HepG2 (cell line): ENCODE data around the gene EPS8L3. TPM values are rescaled to one million over a fixed set of nuclear protein-coding genes. Genes with fewer than 3 reads are reported as not detected.

Source experiments
- BCL6 ChIP-seq: IDR thresholded peaks from 2 replicates; pipeline ENCODE4 v1.6.1; 2016; ENCODE audit warnings: missing genetic modification reagents, missing compliant biosample characterization
- CC2D1A ChIP-seq: sonication (generic); formaldehyde crosslinking; IDR thresholded peaks from 2 replicates; pipeline ENCODE4 v1.8.1; 2023; ENCODE audit warnings: mild to moderate bottlenecking, missing genetic modification reagents
- FOXC1 ChIP-seq: sonication (generic); formaldehyde crosslinking; IDR thresholded peaks from 2 replicates; pipeline ENCODE4 v1.8.0; 2022; ENCODE audit warnings: mild to moderate bottlenecking, missing genetic modification reagents, borderline replicate concordance
- HMGA1 ChIP-seq: sonication (generic); formaldehyde crosslinking; conservative IDR thresholded peaks from 2 replicates; pipeline ENCODE4 v1.4.0; 2020; ENCODE audit warnings: missing genetic modification reagents
- RFX5 ChIP-seq: IDR thresholded peaks from 2 replicates; pipeline ENCODE4 v1.6.1; 2011; ENCODE audit warnings: low read depth, low read length, improper control_type of control experiment
- RFXANK ChIP-seq: IDR thresholded peaks from 2 replicates; pipeline ENCODE4 v1.6.1; 2016
- SP5 ChIP-seq: IDR thresholded peaks from 2 replicates; pipeline ENCODE4 v1.6.1; 2016; ENCODE audit warnings: low read depth, borderline replicate concordance
- STAG1 ChIP-seq: sonication (generic); formaldehyde crosslinking; IDR thresholded peaks from 2 replicates; pipeline ENCODE4 v1.4.0; 2020; ENCODE audit warnings: missing genetic modification reagents
- ZBTB20 ChIP-seq: sonication (generic); formaldehyde crosslinking; IDR thresholded peaks from 2 replicates; pipeline ENCODE4 v1.8.1; 2023; ENCODE audit warnings: missing genetic modification reagents, low read depth, mild to moderate bottlenecking, borderline replicate concordance
- ZEB1 ChIP-seq: IDR thresholded peaks from 2 replicates; pipeline ENCODE4 v1.6.1; 2012; ENCODE audit warnings: mild to moderate bottlenecking, low read depth, inconsistent platforms; ENCODE audit not compliant: insufficient replicate concordance
- ZFP36L1 ChIP-seq: sonication (generic); formaldehyde crosslinking; IDR thresholded peaks from 2 replicates; pipeline ENCODE4 v1.8.0; 2022; ENCODE audit warnings: mild to moderate bottlenecking, missing genetic modification reagents, moderate library complexity
- ZNF10 ChIP-seq: sonication (generic); formaldehyde crosslinking; IDR thresholded peaks from 2 replicates; pipeline ENCODE4 v1.4.0; 2020; ENCODE audit warnings: mild to moderate bottlenecking, low read depth, missing genetic modification reagents, borderline replicate concordance
- ZNF253 ChIP-seq: sonication (generic); formaldehyde crosslinking; IDR thresholded peaks from 2 replicates; pipeline ENCODE4 v1.8.0; 2022; ENCODE audit warnings: mild to moderate bottlenecking, missing genetic modification reagents, borderline replicate concordance
- ZNF264 ChIP-seq: sonication (generic); formaldehyde crosslinking; IDR thresholded peaks from 2 replicates; pipeline ENCODE4 v1.4.0; 2020; ENCODE audit warnings: missing genetic modification reagents
- ZNF282 ChIP-seq: fragments of 450-650 bp; IDR thresholded peaks from 2 replicates; pipeline ENCODE4 v1.6.1; 2018; ENCODE audit not compliant: partially characterized antibody
- ZNF558 ChIP-seq: sonication (generic); formaldehyde crosslinking; IDR thresholded peaks from 2 replicates; pipeline ENCODE4 v1.9.0; 2022; ENCODE audit warnings: mild to moderate bottlenecking, missing genetic modification reagents, borderline replicate concordance
- ZNF629 ChIP-seq: sonication (generic); formaldehyde crosslinking; conservative IDR thresholded peaks from 2 replicates; pipeline ENCODE4 v1.5.0; 2020; ENCODE audit warnings: missing genetic modification reagents
- ZNF724P ChIP-seq: sonication (generic); formaldehyde crosslinking; IDR thresholded peaks from 2 replicates; pipeline ENCODE4 v1.8.0; 2022; ENCODE audit warnings: missing genetic modification reagents, borderline replicate concordance
- ZNF773 ChIP-seq: sonication (generic); formaldehyde crosslinking; IDR thresholded peaks from 2 replicates; pipeline ENCODE4 v1.4.0; 2020; ENCODE audit warnings: missing genetic modification reagents, borderline replicate concordance
- polyA plus RNA-seq, 8 experiments: library from polyadenylated mRNA; depleted of rRNA in 3 of 8; stranded (reverse) in 7 of 8; unstranded in 1 of 8; fragments of >200 nt; fragmentation: Illumina TruSeq in 4 of 8; extraction: Trizol in 4 of 8; gene quantifications; 2 replicates each; pipeline versions ENCODE4 v1.2.1 to v1.2.3, GENCODE V29; 2011 to 2016; ENCODE audit warnings: low read depth in 4 of 8, missing spikeins in 1 of 8, mixed read lengths in 1 of 8; ENCODE audit not compliant: insufficient read depth in 1 of 8
- total RNA-seq, 5 experiments: library from RNA; depleted of rRNA; stranded (reverse); fragments of >200 nt; fragmentation: Illumina TruSeq; extraction: Trizol; gene quantifications; 2 replicates each; pipeline ENCODE4 v1.2.3, GENCODE V29; 2016; ENCODE audit warnings: low read depth in 1 of 5
- TF ChIP-seq, protein P1 (sequence below): sonication (generic); formaldehyde crosslinking; IDR thresholded peaks from 2 replicates; pipeline ENCODE4 v1.8.1; 2022; ENCODE audit warnings: low read depth, mild to moderate bottlenecking, missing genetic modification reagents
- TF ChIP-seq, protein P2 (sequence below): IDR thresholded peaks from 2 replicates; pipeline ENCODE4 v1.6.1; 2016; ENCODE audit warnings: low read depth, missing genetic modification reagents, missing compliant biosample characterization
- TF ChIP-seq, protein P3 (sequence below): sonication (generic); formaldehyde crosslinking; IDR thresholded peaks from 2 replicates; pipeline ENCODE4 v1.4.0; 2020; ENCODE audit warnings: low read depth, mild to moderate bottlenecking, missing genetic modification reagents

EPS8L3 gene
- total and polyA plus RNA-seq, 2 of the 13 experiments (the other 11 are each of a cell fraction or from before 2014, with no cell fraction given) = 18.2 to 106 TPM

DNA sequence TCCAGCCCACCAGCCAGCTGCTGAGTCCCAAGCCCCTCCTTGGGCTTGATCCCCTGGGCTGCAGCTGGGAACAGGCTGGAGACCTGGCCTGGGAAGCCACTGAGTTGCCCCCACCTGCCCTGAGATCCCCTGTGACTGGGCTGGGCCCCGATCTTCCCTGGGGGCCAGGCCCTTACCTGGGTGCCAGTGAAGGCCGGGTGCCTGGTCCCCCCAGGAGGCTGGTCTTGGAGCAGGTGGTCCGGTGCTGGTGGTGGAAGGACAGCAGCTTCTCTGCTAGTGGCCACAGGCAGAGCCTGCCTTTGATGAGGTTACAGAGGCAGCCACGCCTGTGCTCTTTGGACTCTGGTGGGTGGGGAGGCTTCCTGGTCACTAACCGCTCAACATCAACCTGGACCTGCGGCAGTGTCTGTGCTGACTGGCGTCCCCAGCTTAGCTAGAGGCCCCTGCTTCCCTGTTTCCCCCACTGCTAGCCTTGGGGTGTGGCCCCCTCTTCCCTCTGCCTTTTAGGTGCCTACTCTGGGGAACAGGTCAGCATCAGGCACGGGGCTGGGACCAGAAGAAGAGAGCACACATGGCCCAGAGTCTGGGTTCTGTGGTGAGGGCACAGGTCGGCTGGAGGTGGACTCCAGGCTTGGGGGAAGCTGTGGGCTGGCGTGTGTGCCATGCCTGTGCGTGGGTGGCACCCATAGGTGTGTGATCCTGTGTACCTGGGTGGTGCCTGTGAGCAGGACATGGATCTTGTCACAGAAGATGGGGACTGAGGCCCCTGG, at the start of gene EPS8L3 (continued):
- no peak for TF ChIP-seq ZNF10 (CRISPR knock-in tag)
- no peak for TF ChIP-seq ZNF253
- TF ChIP-seq STAG1 (CRISPR knock-in tag) = no peak
- TF ChIP-seq RFXANK = no peak
- TF ChIP-seq ZNF558 (CRISPR knock-in tag) = peak; percentile 44; the same call in 1 of the 2 replicates
- 0 out of 2 replicates have a peak, but pooled peaks have one; percentile 79 for TF ChIP-seq ZBTB20 (CRISPR knock-in tag)
- no peak for TF ChIP-seq ZNF629 (CRISPR knock-in tag)
- peak; percentile 84 for TF ChIP-seq SP5 (CRISPR knock-in tag)
- peak; percentile 69; the same call in 1 of the 2 replicates for TF ChIP-seq ZNF724P
- TF ChIP-seq, protein P1, sequence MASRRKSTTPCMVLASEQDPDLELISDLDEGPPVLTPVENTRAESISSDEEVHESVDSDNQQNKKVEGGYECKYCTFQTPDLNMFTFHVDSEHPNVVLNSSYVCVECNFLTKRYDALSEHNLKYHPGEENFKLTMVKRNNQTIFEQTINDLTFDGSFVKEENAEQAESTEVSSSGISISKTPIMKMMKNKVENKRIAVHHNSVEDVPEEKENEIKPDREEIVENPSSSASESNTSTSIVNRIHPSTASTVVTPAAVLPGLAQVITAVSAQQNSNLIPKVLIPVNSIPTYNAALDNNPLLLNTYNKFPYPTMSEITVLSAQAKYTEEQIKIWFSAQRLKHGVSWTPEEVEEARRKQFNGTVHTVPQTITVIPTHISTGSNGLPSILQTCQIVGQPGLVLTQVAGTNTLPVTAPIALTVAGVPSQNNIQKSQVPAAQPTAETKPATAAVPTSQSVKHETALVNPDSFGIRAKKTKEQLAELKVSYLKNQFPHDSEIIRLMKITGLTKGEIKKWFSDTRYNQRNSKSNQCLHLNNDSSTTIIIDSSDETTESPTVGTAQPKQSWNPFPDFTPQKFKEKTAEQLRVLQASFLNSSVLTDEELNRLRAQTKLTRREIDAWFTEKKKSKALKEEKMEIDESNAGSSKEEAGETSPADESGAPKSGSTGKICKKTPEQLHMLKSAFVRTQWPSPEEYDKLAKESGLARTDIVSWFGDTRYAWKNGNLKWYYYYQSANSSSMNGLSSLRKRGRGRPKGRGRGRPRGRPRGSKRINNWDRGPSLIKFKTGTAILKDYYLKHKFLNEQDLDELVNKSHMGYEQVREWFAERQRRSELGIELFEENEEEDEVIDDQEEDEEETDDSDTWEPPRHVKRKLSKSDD (CRISPR knock-in tag) = no peak
- TF ChIP-seq ZNF264 = peak; percentile 100
- TF ChIP-seq ZNF282 = no peak
- no peak for TF ChIP-seq HMGA1 (CRISPR knock-in tag)
- TF ChIP-seq ZFP36L1 (CRISPR knock-in tag) = no peak
- no peak for TF ChIP-seq CC2D1A (CRISPR knock-in tag)
- peak; percentile 32; the same call in 1 of the 2 replicates for TF ChIP-seq BCL6
- TF ChIP-seq FOXC1 = no peak
- TF ChIP-seq ZEB1 = no peak
- TF ChIP-seq, protein P2, sequence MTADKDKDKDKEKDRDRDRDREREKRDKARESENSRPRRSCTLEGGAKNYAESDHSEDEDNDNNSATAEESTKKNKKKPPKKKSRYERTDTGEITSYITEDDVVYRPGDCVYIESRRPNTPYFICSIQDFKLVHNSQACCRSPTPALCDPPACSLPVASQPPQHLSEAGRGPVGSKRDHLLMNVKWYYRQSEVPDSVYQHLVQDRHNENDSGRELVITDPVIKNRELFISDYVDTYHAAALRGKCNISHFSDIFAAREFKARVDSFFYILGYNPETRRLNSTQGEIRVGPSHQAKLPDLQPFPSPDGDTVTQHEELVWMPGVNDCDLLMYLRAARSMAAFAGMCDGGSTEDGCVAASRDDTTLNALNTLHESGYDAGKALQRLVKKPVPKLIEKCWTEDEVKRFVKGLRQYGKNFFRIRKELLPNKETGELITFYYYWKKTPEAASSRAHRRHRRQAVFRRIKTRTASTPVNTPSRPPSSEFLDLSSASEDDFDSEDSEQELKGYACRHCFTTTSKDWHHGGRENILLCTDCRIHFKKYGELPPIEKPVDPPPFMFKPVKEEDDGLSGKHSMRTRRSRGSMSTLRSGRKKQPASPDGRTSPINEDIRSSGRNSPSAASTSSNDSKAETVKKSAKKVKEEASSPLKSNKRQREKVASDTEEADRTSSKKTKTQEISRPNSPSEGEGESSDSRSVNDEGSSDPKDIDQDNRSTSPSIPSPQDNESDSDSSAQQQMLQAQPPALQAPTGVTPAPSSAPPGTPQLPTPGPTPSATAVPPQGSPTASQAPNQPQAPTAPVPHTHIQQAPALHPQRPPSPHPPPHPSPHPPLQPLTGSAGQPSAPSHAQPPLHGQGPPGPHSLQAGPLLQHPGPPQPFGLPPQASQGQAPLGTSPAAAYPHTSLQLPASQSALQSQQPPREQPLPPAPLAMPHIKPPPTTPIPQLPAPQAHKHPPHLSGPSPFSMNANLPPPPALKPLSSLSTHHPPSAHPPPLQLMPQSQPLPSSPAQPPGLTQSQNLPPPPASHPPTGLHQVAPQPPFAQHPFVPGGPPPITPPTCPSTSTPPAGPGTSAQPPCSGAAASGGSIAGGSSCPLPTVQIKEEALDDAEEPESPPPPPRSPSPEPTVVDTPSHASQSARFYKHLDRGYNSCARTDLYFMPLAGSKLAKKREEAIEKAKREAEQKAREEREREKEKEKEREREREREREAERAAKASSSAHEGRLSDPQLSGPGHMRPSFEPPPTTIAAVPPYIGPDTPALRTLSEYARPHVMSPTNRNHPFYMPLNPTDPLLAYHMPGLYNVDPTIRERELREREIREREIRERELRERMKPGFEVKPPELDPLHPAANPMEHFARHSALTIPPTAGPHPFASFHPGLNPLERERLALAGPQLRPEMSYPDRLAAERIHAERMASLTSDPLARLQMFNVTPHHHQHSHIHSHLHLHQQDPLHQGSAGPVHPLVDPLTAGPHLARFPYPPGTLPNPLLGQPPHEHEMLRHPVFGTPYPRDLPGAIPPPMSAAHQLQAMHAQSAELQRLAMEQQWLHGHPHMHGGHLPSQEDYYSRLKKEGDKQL (CRISPR knock-in tag) = peak; percentile 31; the same call in 1 of the 2 replicates
- TF ChIP-seq ZNF773 (CRISPR knock-in tag) = no peak
- TF ChIP-seq, protein P3, sequence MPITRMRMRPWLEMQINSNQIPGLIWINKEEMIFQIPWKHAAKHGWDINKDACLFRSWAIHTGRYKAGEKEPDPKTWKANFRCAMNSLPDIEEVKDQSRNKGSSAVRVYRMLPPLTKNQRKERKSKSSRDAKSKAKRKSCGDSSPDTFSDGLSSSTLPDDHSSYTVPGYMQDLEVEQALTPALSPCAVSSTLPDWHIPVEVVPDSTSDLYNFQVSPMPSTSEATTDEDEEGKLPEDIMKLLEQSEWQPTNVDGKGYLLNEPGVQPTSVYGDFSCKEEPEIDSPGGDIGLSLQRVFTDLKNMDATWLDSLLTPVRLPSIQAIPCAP = no peak
- no peak for TF ChIP-seq RFX5
